ENCODE measurements around the gene ADGRG1.

DNA sequence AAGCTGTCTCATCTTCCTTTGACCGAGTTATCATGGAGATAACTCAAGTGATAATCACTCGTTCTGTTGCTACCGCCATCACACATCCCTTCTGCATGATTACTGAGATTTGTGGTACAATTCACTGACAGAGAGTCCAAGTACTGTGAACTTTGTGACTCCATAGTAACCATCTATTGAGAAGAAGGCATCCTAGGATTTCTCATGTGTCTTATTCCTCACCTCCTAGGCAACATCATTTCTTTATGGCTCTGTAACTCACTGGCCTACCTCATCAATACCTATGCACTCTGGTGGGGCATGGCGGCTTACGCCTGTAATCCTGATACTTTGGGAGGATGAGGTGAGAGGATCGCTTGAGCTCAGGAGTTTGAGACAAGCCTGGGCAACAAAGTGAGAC, 85.6 kb downstream of the ADGRG1 start:
- TF ChIP-seq CTCF (IDR thresholded peaks at IDR 0.05), result no peak
- no peak for TF ChIP-seq POLR2A (IDR thresholded peaks at IDR 0.05)
